ENCODE results near the gene ZFYVE28. TPM values are rescaled to one million over a fixed set of nuclear protein-coding genes. Genes with fewer than 3 reads are reported as not detected.

The ZFYVE28 gene
- polyA plus RNA-seq, 1 of the 3 experiments (the other 2 are of a cell fraction): 3.2 TPM

GRCh38 chr4:2428496-2429213 lies 10.2 kb upstream of the ZFYVE28 start (continued):
- TF ChIP-seq NFIC (IDR thresholded peaks at IDR 0.05; ENCODE audit: borderline replicate concordance) (no peak), TAF1 (IDR thresholded peaks at IDR 0.05; ENCODE audit: borderline replicate concordance, low read depth, low read length) (no peak), NRF1 (IDR thresholded peaks at IDR 0.05; ENCODE audit: low read depth, low read length) (no peak), MXI1 (IDR thresholded peaks at IDR 0.05; ENCODE audit: low read depth, low read length) (no peak), FOSL2 (IDR thresholded peaks at IDR 0.05; ENCODE audit: borderline replicate concordance, low read depth) (no peak), POLR2AphosphoS5 (IDR thresholded peaks at IDR 0.05; ENCODE audit: low read depth, low read length) (no peak), SMC3 (IDR thresholded peaks at IDR 0.05; ENCODE audit: low read depth, low read length) (no peak)

- H3K27me3 ChIP-seq (ENCODE audit: insufficient read depth): 0 out of 2 replicates have a peak, but pooled peaks cover 2% of the 10 kb centered on the region
- WGBS (ENCODE audit: low lambda C conversion rate): 84% methylated on average over 20 of the region's 23 CpGs
- H3K9ac ChIP-seq: no peak overlapping the region
- no peaks in the 10 kb centered on the region for H4K20me1 ChIP-seq (ENCODE audit: insufficient read depth)
- H3K36me3 ChIP-seq (replicated peaks in 1 of 2; ENCODE audit: control insufficient read depth in 1 of 2, insufficient read depth in 2 of 2, low read length in 1 of 2): no peaks in the 10 kb centered on the region
- no peak for TF ChIP-seq CHD2 (IDR thresholded peaks at IDR 0.05; ENCODE audit: low read length, partially characterized antibody)
- no peak for TF ChIP-seq IRF3 (IDR thresholded peaks at IDR 0.05; ENCODE audit: low read depth, low read length)
- no peak for TF ChIP-seq ZBTB33 (IDR thresholded peaks at IDR 0.05; ENCODE audit: borderline replicate concordance, low read depth)
- TF ChIP-seq EZH2phosphoT487 (IDR thresholded peaks at IDR 0.05; ENCODE audit: borderline replicate concordance, low read depth): no peak
- TF ChIP-seq NRF1 (IDR thresholded peaks at IDR 0.05; ENCODE audit: low read depth, low read length): no peak
- TF ChIP-seq USF2 (IDR thresholded peaks at IDR 0.05; ENCODE audit: borderline replicate concordance, low read depth, low read length): no peak
- TF ChIP-seq MEF2A (IDR thresholded peaks at IDR 0.05; ENCODE audit: borderline replicate concordance, low read depth): no peak
- TF ChIP-seq GATA2 (CRISPR knock-in tag; IDR thresholded peaks at IDR 0.05): no peak
- no peak for TF ChIP-seq NFIC (IDR thresholded peaks at IDR 0.05; ENCODE audit: borderline replicate concordance)
- TF ChIP-seq PBX3 (IDR thresholded peaks at IDR 0.05): no peak
- TF ChIP-seq YY1 (IDR thresholded peaks at IDR 0.05; ENCODE audit: low read depth): no peak
- TF ChIP-seq POLR2AphosphoS5 (IDR thresholded peaks at IDR 0.05; ENCODE audit: low read depth, low read length): no peak
- no peak for TF ChIP-seq FOSL2 (IDR thresholded peaks at IDR 0.05; ENCODE audit: borderline replicate concordance, low read depth)
- no peak for TF ChIP-seq SIN3A (IDR thresholded peaks at IDR 0.05; ENCODE audit: borderline replicate concordance, low read depth, low read length)
- no peak for TF ChIP-seq JUND (IDR thresholded peaks at IDR 0.05)
- no peak for TF ChIP-seq TEAD4 (IDR thresholded peaks at IDR 0.05; ENCODE audit: borderline replicate concordance, insufficient read depth)
- TF ChIP-seq RXRA (IDR thresholded peaks at IDR 0.05; ENCODE audit: borderline replicate concordance, low read depth): no peak
- no peak for TF ChIP-seq FOXJ3 (CRISPR knock-in tag; IDR thresholded peaks at IDR 0.05)
- no peak for TF ChIP-seq GABPA (IDR thresholded peaks at IDR 0.05; ENCODE audit: low read depth)
- no peak overlapping the region for H3K27ac ChIP-seq (ENCODE audit: low read depth in 2 of 2, low read length in 1 of 2)
- POLR2A ChIA-PET: interaction anchor here (0.6 kb wide), 1 partner anchor 322 kb away, joined by 3 read pairs; no protein-coding TSS in a partner anchor
- DNase-seq: no peak
- H3K79me2 ChIP-seq (ENCODE audit: insufficient read depth): no peaks in the 10 kb centered on the region
- H3K4me1 ChIP-seq (ENCODE audit: control insufficient read depth in 1 of 2, insufficient read depth in 2 of 2, low read depth in 1 of 2, low read length in 1 of 2): peaks cover 0 to 4% of the 10 kb centered on the region in 2 experiments; a peak in 1 of 4 replicates
- CTCF ChIA-PET: interaction anchor here (1.2 to 2.2 kb wide), 5 partner anchors 8 to 41 kb away, joined by 3 to 8 read pairs (median 4); partner anchors contain the start of genes CFAP99, RNF4 and ZFYVE28
- no peaks in the 10 kb centered on the region for H3F3A ChIP-seq (replicated peaks; ENCODE audit: insufficient read depth)
- H2AFZ ChIP-seq (ENCODE audit: low read depth): no peak overlapping the region
- no peaks in the 10 kb centered on the region for H3K9me2 ChIP-seq
- H3K4me2 ChIP-seq: no peak overlapping the region
- H3K9me3 ChIP-seq: no peaks in the 10 kb centered on the region
- no peak overlapping the region for H3K4me3 ChIP-seq (ENCODE audit: low read depth in 2 of 2, low read length in 1 of 2)
Measured at GRCh38 chr4:2427383-2428334, 9.2 kb upstream of the ZFYVE28 start.

Measured in SK-N-SH (cell line).